HL-60 (cell line): ENCODE measurements around the gene ELP4.

Source experiments
- DNase-seq, 2 experiments: peaks; one replicate each; pipeline ENCODE4 v3.0.0-alpha.2; 2010 to 2020; ENCODE audit warnings: low read depth in 1 of 2, low spot score in 1 of 2
- H3K27ac ChIP-seq: fragments of 250-450 bp; sonication (Bioruptor Pico); replicated peaks from 2 replicates; pipeline ENCODE4 v1.5.1; 2020; ENCODE audit warnings: mild to moderate bottlenecking, moderate library complexity
- H3K27me3 ChIP-seq: fragments of 250-450 bp; sonication (Bioruptor Pico); 2 replicates; pipeline ENCODE4 v1.5.1; 2021; ENCODE audit warnings: mild to moderate bottlenecking, moderate library complexity; ENCODE audit not compliant: insufficient read depth, poor library complexity, severe bottlenecking
- H3K4me3 ChIP-seq: replicated peaks from 2 replicates; pipeline ENCODE4 v1.5.1; 2011; ENCODE audit warnings: mild to moderate bottlenecking, control low read depth, low read length; ENCODE audit not compliant: insufficient read depth
- GABPA ChIP-seq: IDR thresholded peaks from 2 replicates; pipeline ENCODE4 v1.6.1; 2012; ENCODE audit warnings: low read depth
- POLR2AphosphoS5 ChIP-seq: IDR thresholded peaks from 2 replicates; pipeline ENCODE4 v1.6.1; 2012; ENCODE audit warnings: low read depth
- SPI1 ChIP-seq: IDR thresholded peaks from 2 replicates; pipeline ENCODE4 v1.6.1; 2012; ENCODE audit warnings: low read depth, mild to moderate bottlenecking, borderline replicate concordance
- TF ChIP-seq, protein P1 (sequence below): IDR thresholded peaks from 2 replicates; pipeline ENCODE4 v1.6.1; 2012; ENCODE audit warnings: low read depth; ENCODE audit not compliant: insufficient replicate concordance
- TF ChIP-seq, protein P2 (sequence below): IDR thresholded peaks from one replicate; pipeline ENCODE4 v1.5.1; 2011; ENCODE audit warnings: low read length, control low read depth, inconsistent platforms; ENCODE audit not compliant: insufficient read depth

Gene ELP4

DNA sequence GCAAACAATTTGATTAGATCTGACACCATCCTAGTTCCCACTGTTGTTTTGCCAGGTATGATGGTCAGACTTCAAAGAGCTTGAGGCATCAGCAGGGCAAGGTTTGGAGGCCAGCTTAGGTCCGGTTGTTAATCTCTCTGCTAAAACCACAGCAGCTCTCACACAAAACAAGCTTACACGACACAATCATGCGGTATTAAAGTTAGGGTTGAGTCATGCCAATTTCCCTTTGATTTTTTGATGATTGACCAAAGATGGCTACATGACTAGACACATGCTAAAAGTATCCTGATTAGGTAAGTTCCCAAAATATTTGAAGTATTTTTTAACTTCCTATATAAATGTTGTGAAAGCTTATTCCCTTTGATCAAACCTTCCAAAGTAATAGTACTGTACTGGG lies 145.9 kb downstream of the ELP4 start:
- no peak for DNase-seq
- Histone ChIP-seq H3K4me3 (no peak overlapping the region), H3K27me3 (no peaks in the 10 kb centered on the region), H3K27ac (no peak overlapping the region)
- TF ChIP-seq GABPA, result no peak
- TF ChIP-seq, protein P1, sequence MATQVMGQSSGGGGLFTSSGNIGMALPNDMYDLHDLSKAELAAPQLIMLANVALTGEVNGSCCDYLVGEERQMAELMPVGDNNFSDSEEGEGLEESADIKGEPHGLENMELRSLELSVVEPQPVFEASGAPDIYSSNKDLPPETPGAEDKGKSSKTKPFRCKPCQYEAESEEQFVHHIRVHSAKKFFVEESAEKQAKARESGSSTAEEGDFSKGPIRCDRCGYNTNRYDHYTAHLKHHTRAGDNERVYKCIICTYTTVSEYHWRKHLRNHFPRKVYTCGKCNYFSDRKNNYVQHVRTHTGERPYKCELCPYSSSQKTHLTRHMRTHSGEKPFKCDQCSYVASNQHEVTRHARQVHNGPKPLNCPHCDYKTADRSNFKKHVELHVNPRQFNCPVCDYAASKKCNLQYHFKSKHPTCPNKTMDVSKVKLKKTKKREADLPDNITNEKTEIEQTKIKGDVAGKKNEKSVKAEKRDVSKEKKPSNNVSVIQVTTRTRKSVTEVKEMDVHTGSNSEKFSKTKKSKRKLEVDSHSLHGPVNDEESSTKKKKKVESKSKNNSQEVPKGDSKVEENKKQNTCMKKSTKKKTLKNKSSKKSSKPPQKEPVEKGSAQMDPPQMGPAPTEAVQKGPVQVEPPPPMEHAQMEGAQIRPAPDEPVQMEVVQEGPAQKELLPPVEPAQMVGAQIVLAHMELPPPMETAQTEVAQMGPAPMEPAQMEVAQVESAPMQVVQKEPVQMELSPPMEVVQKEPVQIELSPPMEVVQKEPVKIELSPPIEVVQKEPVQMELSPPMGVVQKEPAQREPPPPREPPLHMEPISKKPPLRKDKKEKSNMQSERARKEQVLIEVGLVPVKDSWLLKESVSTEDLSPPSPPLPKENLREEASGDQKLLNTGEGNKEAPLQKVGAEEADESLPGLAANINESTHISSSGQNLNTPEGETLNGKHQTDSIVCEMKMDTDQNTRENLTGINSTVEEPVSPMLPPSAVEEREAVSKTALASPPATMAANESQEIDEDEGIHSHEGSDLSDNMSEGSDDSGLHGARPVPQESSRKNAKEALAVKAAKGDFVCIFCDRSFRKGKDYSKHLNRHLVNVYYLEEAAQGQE, result no peak
- TF ChIP-seq, protein P2, sequence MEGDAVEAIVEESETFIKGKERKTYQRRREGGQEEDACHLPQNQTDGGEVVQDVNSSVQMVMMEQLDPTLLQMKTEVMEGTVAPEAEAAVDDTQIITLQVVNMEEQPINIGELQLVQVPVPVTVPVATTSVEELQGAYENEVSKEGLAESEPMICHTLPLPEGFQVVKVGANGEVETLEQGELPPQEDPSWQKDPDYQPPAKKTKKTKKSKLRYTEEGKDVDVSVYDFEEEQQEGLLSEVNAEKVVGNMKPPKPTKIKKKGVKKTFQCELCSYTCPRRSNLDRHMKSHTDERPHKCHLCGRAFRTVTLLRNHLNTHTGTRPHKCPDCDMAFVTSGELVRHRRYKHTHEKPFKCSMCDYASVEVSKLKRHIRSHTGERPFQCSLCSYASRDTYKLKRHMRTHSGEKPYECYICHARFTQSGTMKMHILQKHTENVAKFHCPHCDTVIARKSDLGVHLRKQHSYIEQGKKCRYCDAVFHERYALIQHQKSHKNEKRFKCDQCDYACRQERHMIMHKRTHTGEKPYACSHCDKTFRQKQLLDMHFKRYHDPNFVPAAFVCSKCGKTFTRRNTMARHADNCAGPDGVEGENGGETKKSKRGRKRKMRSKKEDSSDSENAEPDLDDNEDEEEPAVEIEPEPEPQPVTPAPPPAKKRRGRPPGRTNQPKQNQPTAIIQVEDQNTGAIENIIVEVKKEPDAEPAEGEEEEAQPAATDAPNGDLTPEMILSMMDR, result no peak
- no peak for TF ChIP-seq SPI1
- no peak for TF ChIP-seq POLR2AphosphoS5

DNA sequence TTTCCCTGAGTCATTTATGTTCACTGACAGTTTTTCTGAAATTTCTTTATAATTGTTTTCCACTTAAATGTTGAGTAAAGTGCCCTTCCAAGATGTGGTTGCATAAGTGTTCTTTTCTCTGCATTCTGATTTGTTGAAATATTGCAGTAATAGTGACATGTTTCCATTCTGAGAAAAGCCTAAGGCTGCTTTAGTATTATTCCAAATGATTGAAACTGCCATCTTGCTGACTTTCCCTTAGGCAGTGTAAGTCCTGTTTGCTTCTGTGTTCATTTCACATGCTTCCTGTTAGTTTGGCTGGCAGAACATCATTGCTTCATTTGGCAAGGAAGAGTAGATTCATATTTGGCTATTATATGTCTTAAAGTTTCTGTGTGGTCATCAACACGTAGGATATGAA lies 146.5 kb downstream of the ELP4 start:
- TF ChIP-seq SPI1, result no peak
- TF ChIP-seq POLR2AphosphoS5, result no peak
- no peak for TF ChIP-seq GABPA
- TF ChIP-seq, protein P1, result no peak
- TF ChIP-seq, protein P2, result no peak
- no peak overlapping the region for H3K27ac ChIP-seq
- no peak overlapping the region for H3K4me3 ChIP-seq
- DNase-seq, result no peak
- H3K27me3 ChIP-seq, result no peaks in the 10 kb centered on the region

DNA sequence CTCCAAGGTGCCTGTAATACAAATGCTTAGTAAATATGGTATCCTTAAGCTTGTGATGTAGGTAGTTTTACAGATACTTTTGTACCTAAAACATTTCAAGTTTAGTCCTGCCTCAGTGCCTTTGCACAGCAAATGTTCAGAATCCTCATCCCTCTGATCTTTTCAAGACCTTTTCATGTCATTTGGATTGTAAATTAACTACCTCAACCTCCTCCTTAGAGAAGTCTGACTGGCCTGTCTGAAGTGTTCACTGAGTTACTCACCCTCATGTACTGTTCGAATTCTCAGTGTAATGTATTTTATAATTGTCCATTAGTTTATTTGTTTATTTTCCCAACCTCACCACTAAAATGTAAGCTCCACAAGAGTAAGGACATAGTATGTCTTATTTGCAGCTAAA lies 147.5 kb downstream of the ELP4 start:
- no peak overlapping the region for H3K27ac ChIP-seq
- TF ChIP-seq, protein P1, result no peak
- H3K4me3 ChIP-seq, result no peak overlapping the region
- H3K27me3 ChIP-seq, result no peaks in the 10 kb centered on the region
- no peak for DNase-seq

DNA sequence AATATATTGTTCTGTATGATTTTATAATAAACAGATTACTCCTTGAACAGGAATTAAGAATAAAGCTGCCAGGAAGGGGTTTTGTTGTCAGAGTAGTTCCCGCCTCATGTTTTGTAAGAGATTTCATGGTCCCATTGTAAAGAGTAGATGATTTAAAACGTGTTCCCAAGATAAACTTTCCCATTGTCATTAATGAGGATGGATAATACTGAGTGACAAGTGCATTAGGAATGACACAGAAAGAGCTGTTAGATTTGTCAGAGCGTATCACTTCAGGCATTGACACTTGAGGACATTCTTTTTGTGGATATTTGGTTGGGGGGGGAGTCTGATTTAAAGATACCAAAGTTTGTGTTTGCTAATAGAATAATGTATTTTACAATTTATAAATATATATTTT lies 154.6 kb downstream of the ELP4 start:
- no peak for DNase-seq
- Histone ChIP-seq H3K27me3 (no peaks in the 10 kb centered on the region), H3K27ac (no peak overlapping the region), H3K4me3 (no peak overlapping the region)
- TF ChIP-seq SPI1 (no peak), POLR2AphosphoS5 (no peak), GABPA (no peak)
- TF ChIP-seq, protein P2, result no peak
- TF ChIP-seq, protein P1, result no peak
